ENCODE results near the gene SRRM3. TPM values are rescaled to one million over a fixed set of nuclear protein-coding genes. Genes with fewer than 3 reads are reported as not detected.

The SRRM3 gene
- total RNA-seq, 1 experiment from 2014 or later, result 12.7 TPM

DNA sequence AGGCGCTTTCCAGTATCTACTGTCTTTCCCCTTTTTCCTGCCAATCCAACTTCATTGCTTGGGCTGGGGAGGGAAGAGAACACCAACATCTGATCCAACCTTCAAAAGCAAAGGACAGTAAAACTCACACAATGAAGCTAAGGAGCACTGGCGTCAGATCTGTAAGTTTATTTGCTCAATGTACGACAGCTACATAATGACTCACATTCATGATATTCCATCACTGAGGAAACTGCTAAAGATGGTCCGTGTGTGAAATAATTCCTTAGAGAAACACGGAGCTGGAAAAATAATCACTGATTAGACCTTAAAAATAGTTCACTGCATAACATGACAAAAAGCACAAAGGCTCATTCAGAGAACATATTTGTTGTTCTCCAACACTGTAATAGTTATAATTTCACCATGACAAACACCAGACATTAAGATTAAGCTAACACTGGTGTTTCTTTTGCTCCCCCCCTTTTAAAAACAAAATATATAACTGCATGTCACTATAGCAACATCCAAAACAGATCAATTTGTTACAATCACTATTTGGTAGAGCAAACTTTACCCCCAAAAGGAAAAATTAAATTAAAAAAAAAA, 125.0 kb downstream of the SRRM3 start:
- POLR2A ChIA-PET, result interaction anchor here (1.0 to 1.2 kb wide), 2 partner anchors 9 to 23 kb away, joined by 3 to 4 read pairs; no protein-coding TSS in a partner anchor
- Histone ChIP-seq H2AFZ (ENCODE audit: low read depth, low read length, poor library complexity, severe bottlenecking) (no peak overlapping the region), H3K9ac (ENCODE audit: low read length) (no peak overlapping the region), H3K4me3 (replicated peaks in 1 of 2; ENCODE audit: low read depth in 1 of 2, low read length in 2 of 2) (no peak overlapping the region), H3K4me2 (ENCODE audit: low read length) (no peak overlapping the region), H3K79me2 (ENCODE audit: insufficient read depth, low read length) (peaks cover 92% of the 10 kb centered on the region), H3K36me3 (ENCODE audit: control insufficient read depth in 1 of 2, insufficient read depth in 2 of 2, low read length in 2 of 2) (peaks cover 28 to 52% of the 10 kb centered on the region in 2 experiments), H4K20me1 (ENCODE audit: insufficient read depth) (peaks cover 29% of the 10 kb centered on the region; the same call in 1 of the 2 replicates), H3K9me3 (ENCODE audit: control insufficient read depth in 1 of 2, insufficient read depth in 1 of 2, low read depth in 1 of 2, low read length in 2 of 2) (no peaks in the 10 kb centered on the region), H3K27ac (ENCODE audit: low read depth, low read length) (no peak overlapping the region), H3K9me2 (ENCODE audit: insufficient read depth) (no peaks in the 10 kb centered on the region), H3K27me3 (ENCODE audit: insufficient read depth, low read length) (no peaks in the 10 kb centered on the region), H3K4me1 (ENCODE audit: control insufficient read depth in 1 of 2, insufficient read depth in 2 of 2, low read length in 2 of 2) (no peaks in the 10 kb centered on the region)
- intact Hi-C loops (cut with micrococcal nuclease), result no loop called here
- ATAC-seq, result no peak
- TF ChIP-seq TCF7L2 (IDR thresholded peaks at IDR 0.05; ENCODE audit: borderline replicate concordance, extremely low read depth, insufficient read depth, insufficient read length) (no peak), JUND (IDR thresholded peaks at IDR 0.05) (no peak), SRF (IDR thresholded peaks at IDR 0.05; ENCODE audit: low read depth) (no peak), CBX3 (IDR thresholded peaks at IDR 0.05; ENCODE audit: low read depth) (no peak), EGR1 (IDR thresholded peaks at IDR 0.05; ENCODE audit: low read depth) (no peak), ATF3 (IDR thresholded peaks at IDR 0.05) (no peak), EZH2 (IDR thresholded peaks at IDR 0.05) (no peak), ZFX (IDR thresholded peaks at IDR 0.05) (no peak), SP1 (IDR thresholded peaks at IDR 0.05; ENCODE audit: low read depth) (no peak), CTCF (IDR thresholded peaks at IDR 0.05 in 2 of 3, conservative IDR thresholded peaks at IDR 0.05 in 1 of 3; ENCODE audit: borderline replicate concordance in 1 of 3, insufficient read depth in 1 of 3, low read depth in 2 of 3, low read length in 2 of 3) (no peak), YY1 (IDR thresholded peaks at IDR 0.05; ENCODE audit: extremely low read depth, insufficient replicate concordance, low read depth, low read length) (no peak), RAD21 (IDR thresholded peaks at IDR 0.05; ENCODE audit: low read depth) (no peak), POLR2A (IDR thresholded peaks at IDR 0.05; ENCODE audit: borderline replicate concordance, extremely low read depth, insufficient read depth, insufficient read length) (no peak), SIN3A (IDR thresholded peaks at IDR 0.05; ENCODE audit: low read depth) (no peak), POLR2AphosphoS5 (IDR thresholded peaks at IDR 0.05; ENCODE audit: low read depth, low read length) (no peak), FOSL1 (IDR thresholded peaks at IDR 0.05; ENCODE audit: low read depth) (no peak), ELF1 (IDR thresholded peaks at IDR 0.05; ENCODE audit: borderline replicate concordance, low read depth) (no peak), CEBPB (IDR thresholded peaks at IDR 0.05; ENCODE audit: low read depth) (no peak)
- TF ChIP-seq, protein P1, sequence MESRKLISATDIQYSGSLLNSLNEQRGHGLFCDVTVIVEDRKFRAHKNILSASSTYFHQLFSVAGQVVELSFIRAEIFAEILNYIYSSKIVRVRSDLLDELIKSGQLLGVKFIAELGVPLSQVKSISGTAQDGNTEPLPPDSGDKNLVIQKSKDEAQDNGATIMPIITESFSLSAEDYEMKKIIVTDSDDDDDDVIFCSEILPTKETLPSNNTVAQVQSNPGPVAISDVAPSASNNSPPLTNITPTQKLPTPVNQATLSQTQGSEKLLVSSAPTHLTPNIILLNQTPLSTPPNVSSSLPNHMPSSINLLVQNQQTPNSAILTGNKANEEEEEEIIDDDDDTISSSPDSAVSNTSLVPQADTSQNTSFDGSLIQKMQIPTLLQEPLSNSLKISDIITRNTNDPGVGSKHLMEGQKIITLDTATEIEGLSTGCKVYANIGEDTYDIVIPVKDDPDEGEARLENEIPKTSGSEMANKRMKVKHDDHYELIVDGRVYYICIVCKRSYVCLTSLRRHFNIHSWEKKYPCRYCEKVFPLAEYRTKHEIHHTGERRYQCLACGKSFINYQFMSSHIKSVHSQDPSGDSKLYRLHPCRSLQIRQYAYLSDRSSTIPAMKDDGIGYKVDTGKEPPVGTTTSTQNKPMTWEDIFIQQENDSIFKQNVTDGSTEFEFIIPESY (IDR thresholded peaks at IDR 0.05; ENCODE audit: extremely low read depth, insufficient replicate concordance, low read length), result no peak
- TF ChIP-seq, protein P2, sequence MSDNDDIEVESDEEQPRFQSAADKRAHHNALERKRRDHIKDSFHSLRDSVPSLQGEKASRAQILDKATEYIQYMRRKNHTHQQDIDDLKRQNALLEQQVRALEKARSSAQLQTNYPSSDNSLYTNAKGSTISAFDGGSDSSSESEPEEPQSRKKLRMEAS (IDR thresholded peaks at IDR 0.05), result no peak
- BruUV-seq (replicated peaks), result no TSS peak
- CTCF ChIA-PET, result no interaction called here
- DNase-seq (ENCODE audit: low read depth, low spot score), result no peak
- RAD21 ChIA-PET (ENCODE audit: low non-redundant PET in 1 of 2, low total read pairs in 2 of 2, uncharacterized antibody in 2 of 2, unreplicated experiment in 2 of 2), result no interaction called here

All from HCT116 (cell line).